Measurements from ENCODE around the gene SORCS2. TPM values are rescaled to one million over a fixed set of nuclear protein-coding genes. Genes with fewer than 3 reads are reported as not detected.

SORCS2 gene
- total and polyA plus RNA-seq, 2 of the 4 experiments (the other 2 are of a cell fraction), result 0.36 to 0.62 TPM

- no TSS peak for BruUV-seq (replicated peaks)
- no peak overlapping the region for H2BK120ac ChIP-seq (ENCODE audit: low read depth, low read length)
- H3K79me1 ChIP-seq (ENCODE audit: low read depth in 1 of 2, low read length in 2 of 2), result no peaks in the 10 kb centered on the region
- no peak overlapping the region for H4K5ac ChIP-seq (ENCODE audit: low read depth, low read length)
- no peaks in the 10 kb centered on the region for H3K9me3 ChIP-seq (ENCODE audit: control insufficient read depth, insufficient read depth, low read length)
- H3K4ac ChIP-seq (ENCODE audit: low read depth, low read length), result no peak overlapping the region
- no peak overlapping the region for H3K27ac ChIP-seq (ENCODE audit: insufficient read depth, low read length)
- WGBS, 2 experiments (ENCODE audit: extremely low coverage in 2 of 2, insufficient read length in 1 of 2), result 81% methylated on average over 14 of the region's 28 CpGs; no CpG with 5 or more reads in 1 of the 2 experiments
- no peak overlapping the region for H4K91ac ChIP-seq (ENCODE audit: insufficient read depth, low read depth, low read length)
- peaks cover 19% of the 10 kb centered on the region; the same call in 1 of the 2 replicates for H3K27me3 ChIP-seq (ENCODE audit: control insufficient read depth, insufficient read depth, low read length)
- H4K8ac ChIP-seq (ENCODE audit: low read depth in 2 of 2, low read length in 2 of 2), result no peak overlapping the region
- no peak overlapping the region for H2BK15ac ChIP-seq (ENCODE audit: low read depth, low read length)
- H3K4me3 ChIP-seq (ENCODE audit: insufficient read depth, low read depth, low read length), result no peak overlapping the region
- H3K4me1 ChIP-seq (ENCODE audit: control insufficient read depth, insufficient read depth, low read length), result no peaks in the 10 kb centered on the region
- no peaks in the 10 kb centered on the region for H3K36me3 ChIP-seq (ENCODE audit: control insufficient read depth, insufficient read depth, low read length)
- no peak overlapping the region for H2BK5ac ChIP-seq (ENCODE audit: low read depth, low read length, poor library complexity, severe bottlenecking)
- in situ Hi-C loops (cut with MboI; ENCODE audit: low sequenced_read_pairs), result no loop called here
- H4K20me1 ChIP-seq (ENCODE audit: insufficient read depth, low read length), result no peaks in the 10 kb centered on the region
- H2AK5ac ChIP-seq (ENCODE audit: low read depth, low read length), result no peak overlapping the region
- no peak overlapping the region for H2BK20ac ChIP-seq (ENCODE audit: low read depth, low read length)
- no peak overlapping the region for H3K9ac ChIP-seq (ENCODE audit: low read depth, low read length)
- H3K56ac ChIP-seq (ENCODE audit: extremely low read depth, insufficient read depth, low read length), result no peak overlapping the region
- no peak overlapping the region for H3K18ac ChIP-seq (ENCODE audit: low read depth, low read length)
- ATAC-seq (ENCODE audit: low read depth) (no peak), DNase-seq (no peak)
- dilution Hi-C loops (cut with HindIII; ENCODE audit: low sequenced_read_pairs, unreplicated experiment), result no loop called here
- POLR2A ChIA-PET (ENCODE audit: unreplicated experiment), result no interaction called here
- CTCF ChIA-PET, result interaction anchor here (0.6 kb wide), 1 partner anchor 33 kb away, joined by 7 read pairs; no protein-coding TSS in a partner anchor
- H2AFZ ChIP-seq (replicated peaks; ENCODE audit: low read length, poor library complexity), result no peak overlapping the region
- H2AK9ac ChIP-seq (replicated peaks; ENCODE audit: low read depth, low read length, poor library complexity), result no peak overlapping the region
- H3K9me1 ChIP-seq (ENCODE audit: insufficient read depth, low read length), result no peaks in the 10 kb centered on the region
- H3K23ac ChIP-seq (ENCODE audit: low read depth, low read length), result no peak overlapping the region
- intact Hi-C loops (cut with micrococcal nuclease), result no loop called here
- no peak overlapping the region for H3K14ac ChIP-seq (replicated peaks; ENCODE audit: low read depth, low read length)
- H3K4me2 ChIP-seq (ENCODE audit: low read depth, low read length), result no peak overlapping the region
- TF ChIP-seq BHLHE40 (IDR thresholded peaks at IDR 0.05; ENCODE audit: low read depth, low read length) (no peak), MAFK (IDR thresholded peaks at IDR 0.05; ENCODE audit: low read depth, low read length) (no peak), NFE2L2 (IDR thresholded peaks at IDR 0.05; ENCODE audit: low read depth, low read length) (no peak), CTCF (conservative IDR thresholded peaks at IDR 0.05; ENCODE audit: low read depth, low read length) (no peak), CHD1 (IDR thresholded peaks at IDR 0.05; ENCODE audit: low read depth, low read length) (no peak), ELK1 (IDR thresholded peaks at IDR 0.05; ENCODE audit: borderline replicate concordance, low read depth, low read length) (no peak), RCOR1 (IDR thresholded peaks at IDR 0.05; ENCODE audit: insufficient replicate concordance, low read length) (no peak), MAZ (IDR thresholded peaks at IDR 0.05; ENCODE audit: borderline replicate concordance, low read depth, low read length) (no peak), RFX5 (IDR thresholded peaks at IDR 0.05; ENCODE audit: low read depth, low read length) (no peak), USF2 (IDR thresholded peaks at IDR 0.05; ENCODE audit: low read depth, low read length) (no peak), POLR2A (IDR thresholded peaks at IDR 0.05; ENCODE audit: low read depth, low read length) (no peak), SMC3 (IDR thresholded peaks at IDR 0.05; ENCODE audit: low read depth, low read length) (no peak), MXI1 (IDR thresholded peaks at IDR 0.05; ENCODE audit: borderline replicate concordance, low read depth, low read length) (no peak), RAD21 (IDR thresholded peaks at IDR 0.05; ENCODE audit: low read length) (no peak), CEBPB (IDR thresholded peaks at IDR 0.05; ENCODE audit: low read depth, low read length) (no peak)
These were observed 233.5 kb downstream of the SORCS2 start for GRCh38 chr4:7425591-7426468.
